ENCODE results near the gene TNFRSF19. TPM values are rescaled to one million over a fixed set of nuclear protein-coding genes. Genes with fewer than 3 reads are reported as not detected.

Gene TNFRSF19
- total RNA-seq, 1 donor from 2014 or later: 1.6 TPM

- peaks cover 2% of the 10 kb centered on the region for H3K4me1 Mint-ChIP-seq (ENCODE audit: unreplicated experiment)
- TF ChIP-seq CTCF (IDR thresholded peaks at IDR 0.05): no peak
- H3K27me3 Mint-ChIP-seq (ENCODE audit: unreplicated experiment): peaks cover 5% of the 10 kb centered on the region
- H3K36me3 Mint-ChIP-seq (ENCODE audit: unreplicated experiment): no peaks in the 10 kb centered on the region
- no peak overlapping the region for H3K27ac Mint-ChIP-seq (ENCODE audit: unreplicated experiment)
- no peak overlapping the region for H3K4me3 Mint-ChIP-seq (ENCODE audit: unreplicated experiment)
- DNase-seq (ENCODE audit: extremely low spot score, unreplicated experiment): no peak
- H3K9me3 Mint-ChIP-seq (ENCODE audit: unreplicated experiment): no peaks in the 10 kb centered on the region
These were observed 25.5 kb upstream of the TNFRSF19 start for GRCh38 chr13:23544668-23545067.

GRCh38 chr13:23547000-23547590 is 23.1 kb upstream of the TNFRSF19 start:
- Mint-ChIP-seq H3K4me3 (ENCODE audit: unreplicated experiment) (peak overlapping the region; percentile 79), H3K27me3 (ENCODE audit: unreplicated experiment) (peaks cover 5% of the 10 kb centered on the region), H3K9me3 (ENCODE audit: unreplicated experiment) (no peaks in the 10 kb centered on the region), H3K4me1 (ENCODE audit: unreplicated experiment) (peaks cover 2% of the 10 kb centered on the region), H3K27ac (ENCODE audit: unreplicated experiment) (peak overlapping the region; percentile 70), H3K36me3 (ENCODE audit: unreplicated experiment) (no peaks in the 10 kb centered on the region)
- no peak for TF ChIP-seq CTCF (IDR thresholded peaks at IDR 0.05)
- DNase-seq (ENCODE audit: extremely low spot score, unreplicated experiment): no peak

- TF ChIP-seq CTCF (IDR thresholded peaks at IDR 0.05): no peak
- H3K36me3 Mint-ChIP-seq (ENCODE audit: unreplicated experiment): no peaks in the 10 kb centered on the region
- H3K4me1 Mint-ChIP-seq (ENCODE audit: unreplicated experiment): peaks cover 2% of the 10 kb centered on the region
- no peaks in the 10 kb centered on the region for H3K9me3 Mint-ChIP-seq (ENCODE audit: unreplicated experiment)
- DNase-seq (ENCODE audit: extremely low spot score, unreplicated experiment): no peak
- no peaks in the 10 kb centered on the region for H3K27me3 Mint-ChIP-seq (ENCODE audit: unreplicated experiment)
- no peak overlapping the region for H3K27ac Mint-ChIP-seq (ENCODE audit: unreplicated experiment)
- no peak overlapping the region for H3K4me3 Mint-ChIP-seq (ENCODE audit: unreplicated experiment)
These were observed 20.5 kb upstream of the TNFRSF19 start for GRCh38 chr13:23549724-23550123.

GRCh38 chr13:23550163-23550562 is 20.0 kb upstream of the TNFRSF19 start:
- H3K4me1 Mint-ChIP-seq (ENCODE audit: unreplicated experiment): peaks cover 2% of the 10 kb centered on the region
- no peaks in the 10 kb centered on the region for H3K36me3 Mint-ChIP-seq (ENCODE audit: unreplicated experiment)
- H3K27ac Mint-ChIP-seq (ENCODE audit: unreplicated experiment): no peak overlapping the region
- TF ChIP-seq CTCF (IDR thresholded peaks at IDR 0.05): no peak
- DNase-seq (ENCODE audit: extremely low spot score, unreplicated experiment): no peak
- H3K4me3 Mint-ChIP-seq (ENCODE audit: unreplicated experiment): no peak overlapping the region
- H3K27me3 Mint-ChIP-seq (ENCODE audit: unreplicated experiment): peaks cover 1% of the 10 kb centered on the region
- no peaks in the 10 kb centered on the region for H3K9me3 Mint-ChIP-seq (ENCODE audit: unreplicated experiment)

GRCh38 chr13:23551213-23552008 is 18.8 kb upstream of the TNFRSF19 start:
- Mint-ChIP-seq H3K9me3 (ENCODE audit: unreplicated experiment) (no peaks in the 10 kb centered on the region), H3K27ac (ENCODE audit: unreplicated experiment) (no peak overlapping the region), H3K4me1 (ENCODE audit: unreplicated experiment) (peaks cover 2% of the 10 kb centered on the region), H3K4me3 (ENCODE audit: unreplicated experiment) (no peak overlapping the region), H3K27me3 (ENCODE audit: unreplicated experiment) (peaks cover 6% of the 10 kb centered on the region), H3K36me3 (ENCODE audit: unreplicated experiment) (no peaks in the 10 kb centered on the region)
- no peak for DNase-seq (ENCODE audit: extremely low spot score, unreplicated experiment)
- TF ChIP-seq CTCF (IDR thresholded peaks at IDR 0.05): no peak
